G401.6 (cell line): ENCODE results near the gene PAPOLB.
"Not testable (repeated sequence)": the region's sequence is repeated elsewhere in the genome, so short reads cannot be mapped to it uniquely, and the experiment has no call there.

Experiments used
- FAIRE-seq: peaks from 2 replicates; lab custom pipeline; 2012; peaks lifted over from hg19 to GRCh38; lab: Jason Lieb, UNC

Gene PAPOLB

GRCh38 chr7:4861673-4862072 lies at the start of gene PAPOLB:
PAPOLB (minus strand) TSS chr7:4862030; CDS start chr7:4861810, 220 bp downstream.
- no peak for FAIRE-seq

GRCh38 chr7:4911111-4911828 lies 49.4 kb upstream of the PAPOLB start:
- no peak for FAIRE-seq

- FAIRE-seq, result no peak
Observed at GRCh38 chr7:4906682-4907081, 44.9 kb upstream of the PAPOLB start.

- no peak for FAIRE-seq
Observed at GRCh38 chr7:4905171-4905570, 43.3 kb upstream of the PAPOLB start.

GRCh38 chr7:4904346-4904745 lies 42.5 kb upstream of the PAPOLB start:
- FAIRE-seq, result no peak

- no peak for FAIRE-seq
Observed at GRCh38 chr7:4895766-4896165, 33.9 kb upstream of the PAPOLB start.

- FAIRE-seq, result no peak
Observed at GRCh38 chr7:4894482-4894881, 32.7 kb upstream of the PAPOLB start.

- FAIRE-seq, result no peak
Observed at GRCh38 chr7:4893929-4894475, 32.2 kb upstream of the PAPOLB start.

- FAIRE-seq, result not testable (repeated sequence)
Observed at GRCh38 chr7:4893188-4893587, 31.4 kb upstream of the PAPOLB start.

- not testable (repeated sequence) for FAIRE-seq
Observed at GRCh38 chr7:4891522-4891921, 29.7 kb upstream of the PAPOLB start.

GRCh38 chr7:4889682-4890081 lies 27.9 kb upstream of the PAPOLB start:
- FAIRE-seq, result no peak

- FAIRE-seq, result no peak
Observed at GRCh38 chr7:4888161-4888560, 26.3 kb upstream of the PAPOLB start.

- no peak for FAIRE-seq
Observed at GRCh38 chr7:4886671-4887070, 24.8 kb upstream of the PAPOLB start.

GRCh38 chr7:4885317-4885807 lies 23.5 kb upstream of the PAPOLB start:
- FAIRE-seq, result no peak

- FAIRE-seq, result no peak
Observed at GRCh38 chr7:4884164-4884563, 22.3 kb upstream of the PAPOLB start.

GRCh38 chr7:4883372-4884144 lies 21.7 kb upstream of the PAPOLB start, which contains the start of gene RADIL:
RADIL (minus strand) TSS chr7:4883716; CDS start chr7:4878139, 5,577 bp downstream.
- FAIRE-seq, result peak; percentile 95

GRCh38 chr7:4883033-4883371 lies 21.2 kb upstream of the PAPOLB start:
- FAIRE-seq, result no peak

GRCh38 chr7:4882169-4883032 lies 20.6 kb upstream of the PAPOLB start:
- FAIRE-seq, result no peak

GRCh38 chr7:4880218-4880617 lies 18.4 kb upstream of the PAPOLB start:
- no peak for FAIRE-seq

GRCh38 chr7:4879396-4880081 lies 17.7 kb upstream of the PAPOLB start:
- no peak for FAIRE-seq
